Coronary artery (tissue), 2 donors: ENCODE measurements around the gene GRAMD4.

Experiments used
- DNase-seq: peaks from one replicate; pipeline ENCODE4 v3.0.0-alpha.2; 2017; ENCODE audit warnings: low spot score
- H3K27ac ChIP-seq, 2 donors: fragments of 200-600 bp; sonication (generic); one replicate each; pipeline ENCODE4 v1.5.1; 2016 to 2019
- H3K4me3 ChIP-seq: fragments of 200-600 bp; sonication (generic); 2 replicates; pipeline ENCODE4 v1.5.1; 2016; ENCODE audit warnings: mild to moderate bottlenecking, moderate library complexity
- TF ChIP-seq, protein P1 (sequence below): fragments of 200-600 bp; sonication (generic); IDR thresholded peaks from one replicate; pipeline ENCODE4 v1.5.1; 2019; ENCODE audit warnings: antibody characterized with exemption

The GRAMD4 gene

DNA sequence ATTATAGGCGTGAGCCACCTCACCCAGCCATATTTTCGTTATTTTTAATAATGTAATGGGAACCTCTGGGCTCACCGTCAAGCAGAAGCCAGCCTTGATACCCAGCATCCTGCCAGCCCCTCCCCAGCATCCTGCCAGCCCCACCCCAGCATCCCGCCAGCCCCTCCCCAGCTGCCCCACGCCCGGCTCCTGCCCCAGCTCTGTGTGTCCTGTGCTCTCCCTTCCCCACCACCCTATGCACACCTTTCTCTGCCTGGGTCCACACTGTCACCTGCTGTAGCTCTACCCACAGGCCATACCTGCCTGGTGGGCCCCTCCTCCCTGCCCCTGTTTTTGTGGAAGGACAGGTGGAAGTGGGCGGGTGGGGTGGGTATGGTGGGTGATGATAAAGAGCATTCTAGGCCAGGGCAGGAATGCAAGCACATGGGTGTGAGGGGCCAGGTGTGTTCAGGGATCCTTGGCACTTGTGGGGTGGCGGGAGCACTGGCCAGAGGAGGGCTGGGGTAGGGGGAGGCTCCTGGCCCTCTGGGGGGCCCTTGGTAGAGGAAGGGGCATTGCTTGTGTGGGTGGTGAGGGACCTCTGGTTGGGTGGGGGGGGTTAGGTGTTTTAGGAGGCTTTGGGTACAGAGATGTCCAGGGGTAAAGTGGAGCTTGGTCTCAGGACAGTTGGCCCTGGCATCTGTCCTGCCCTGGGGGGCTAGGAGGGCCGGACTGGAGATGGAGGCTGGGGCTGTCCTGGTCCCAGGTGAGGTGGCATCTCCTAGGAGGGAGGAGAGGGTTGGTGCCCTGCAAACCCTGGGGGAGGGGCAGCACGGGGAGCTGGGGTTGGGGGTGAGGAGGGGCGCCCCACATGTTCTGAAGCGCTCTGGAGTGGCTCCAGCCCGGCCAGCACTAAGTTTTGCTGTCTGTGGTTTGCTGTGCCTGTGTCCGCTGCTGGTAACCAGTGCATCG lies 25.9 kb upstream of the GRAMD4 start:
- TF ChIP-seq, protein P1, sequence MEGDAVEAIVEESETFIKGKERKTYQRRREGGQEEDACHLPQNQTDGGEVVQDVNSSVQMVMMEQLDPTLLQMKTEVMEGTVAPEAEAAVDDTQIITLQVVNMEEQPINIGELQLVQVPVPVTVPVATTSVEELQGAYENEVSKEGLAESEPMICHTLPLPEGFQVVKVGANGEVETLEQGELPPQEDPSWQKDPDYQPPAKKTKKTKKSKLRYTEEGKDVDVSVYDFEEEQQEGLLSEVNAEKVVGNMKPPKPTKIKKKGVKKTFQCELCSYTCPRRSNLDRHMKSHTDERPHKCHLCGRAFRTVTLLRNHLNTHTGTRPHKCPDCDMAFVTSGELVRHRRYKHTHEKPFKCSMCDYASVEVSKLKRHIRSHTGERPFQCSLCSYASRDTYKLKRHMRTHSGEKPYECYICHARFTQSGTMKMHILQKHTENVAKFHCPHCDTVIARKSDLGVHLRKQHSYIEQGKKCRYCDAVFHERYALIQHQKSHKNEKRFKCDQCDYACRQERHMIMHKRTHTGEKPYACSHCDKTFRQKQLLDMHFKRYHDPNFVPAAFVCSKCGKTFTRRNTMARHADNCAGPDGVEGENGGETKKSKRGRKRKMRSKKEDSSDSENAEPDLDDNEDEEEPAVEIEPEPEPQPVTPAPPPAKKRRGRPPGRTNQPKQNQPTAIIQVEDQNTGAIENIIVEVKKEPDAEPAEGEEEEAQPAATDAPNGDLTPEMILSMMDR, result no peak
- DNase-seq, result no peak
- Histone ChIP-seq H3K27ac (peak overlapping the region in 1 of 2 donors; percentile 66), H3K4me3 (no peak overlapping the region)

DNA sequence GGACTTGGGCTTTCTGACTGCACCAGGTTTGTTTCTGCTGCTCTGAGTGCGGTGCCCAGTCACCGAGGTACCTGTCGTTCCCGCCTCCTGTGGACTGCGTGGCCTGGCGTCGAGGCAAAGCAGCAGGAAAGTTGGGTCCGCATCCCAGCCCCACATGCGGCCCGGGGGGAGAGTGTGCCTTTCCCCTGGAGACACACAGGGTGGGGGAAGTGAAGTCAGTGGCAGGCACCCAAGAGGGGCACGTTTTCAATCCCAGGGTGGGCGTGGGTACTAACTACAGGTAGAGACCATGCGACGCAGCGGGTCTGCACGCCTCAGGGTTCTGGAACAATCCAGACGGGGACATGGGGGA lies 25.3 kb upstream of the GRAMD4 start:
- TF ChIP-seq, protein P1, result no peak
- no peak overlapping the region for H3K4me3 ChIP-seq
- H3K27ac ChIP-seq, result no peak overlapping the region

DNA sequence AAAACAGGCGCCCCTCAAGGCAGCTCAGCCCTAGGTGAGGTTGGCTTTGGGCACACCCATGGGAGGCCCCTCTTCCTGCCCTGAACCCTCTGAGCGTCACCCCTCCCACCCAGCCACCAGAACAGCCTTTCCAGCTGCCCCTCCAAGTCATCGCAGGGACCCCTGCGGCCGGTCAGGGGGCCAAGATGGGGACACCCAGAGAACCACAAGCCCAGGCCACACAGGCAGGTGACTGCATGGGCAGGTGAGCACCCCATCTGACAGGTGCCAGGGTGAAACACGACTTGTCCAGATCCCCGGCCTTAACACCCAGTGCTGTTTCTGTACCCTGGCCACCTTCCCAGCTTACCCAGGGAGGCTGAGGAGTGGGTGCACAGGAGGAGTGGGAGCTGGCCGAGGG lies 24.6 kb upstream of the GRAMD4 start:
- TF ChIP-seq, protein P1, result no peak
- no peak overlapping the region for H3K4me3 ChIP-seq
- DNase-seq, result no peak
- H3K27ac ChIP-seq, result peak overlapping the region in 1 of 2 donors; percentile 53

More for the DNA sequence above, 25.3 kb upstream of the GRAMD4 start:
- DNase-seq, result no peak

DNA sequence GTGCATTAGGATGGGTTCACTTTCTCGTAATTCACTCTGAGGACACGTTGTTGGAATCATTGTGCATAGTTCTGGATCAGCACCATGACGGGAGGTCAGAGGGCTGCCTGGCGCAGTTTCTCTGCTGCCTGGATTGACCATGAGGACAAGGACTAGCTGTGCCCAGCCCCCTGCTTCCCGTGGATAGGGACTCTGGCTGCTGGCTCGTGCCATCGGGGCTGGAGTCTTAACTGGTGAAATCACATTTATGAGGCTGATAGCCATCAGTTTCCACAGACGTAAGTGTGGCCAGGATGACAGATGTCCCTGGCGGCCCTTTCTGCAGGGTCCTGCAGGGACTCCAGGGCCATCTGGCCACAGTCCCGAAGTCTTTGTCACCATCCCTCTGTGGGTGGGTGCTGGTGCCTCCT lies 24.1 kb upstream of the GRAMD4 start:
- TF ChIP-seq, protein P1, result no peak
- DNase-seq, result no peak
- no peak overlapping the region for H3K4me3 ChIP-seq
- H3K27ac ChIP-seq, result peak overlapping the region in 1 of 2 donors; percentile 53

DNA sequence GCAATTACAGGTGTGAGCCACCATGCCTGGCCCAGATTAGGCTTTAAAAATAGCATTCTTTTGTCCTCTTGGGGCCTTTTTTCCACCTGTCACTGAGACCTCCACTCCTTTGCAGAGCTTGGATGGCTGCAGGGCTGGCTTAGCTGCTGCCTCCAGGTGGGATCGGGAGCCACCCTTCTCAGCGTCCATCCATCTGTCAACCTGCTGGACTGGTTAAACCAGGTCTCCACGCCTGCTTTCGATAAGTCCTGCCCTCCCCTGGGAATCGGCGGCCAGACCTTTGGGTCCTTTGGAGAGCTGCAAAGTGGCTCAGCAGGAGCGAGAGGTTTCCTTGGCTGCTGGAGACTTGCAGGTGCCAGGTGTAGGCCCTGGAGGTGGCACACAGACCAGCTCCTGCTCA lies 23.4 kb upstream of the GRAMD4 start:
- no peak overlapping the region for H3K4me3 ChIP-seq
- no peak for DNase-seq
- no peak overlapping the region for H3K27ac ChIP-seq
- TF ChIP-seq, protein P1, result no peak

DNA sequence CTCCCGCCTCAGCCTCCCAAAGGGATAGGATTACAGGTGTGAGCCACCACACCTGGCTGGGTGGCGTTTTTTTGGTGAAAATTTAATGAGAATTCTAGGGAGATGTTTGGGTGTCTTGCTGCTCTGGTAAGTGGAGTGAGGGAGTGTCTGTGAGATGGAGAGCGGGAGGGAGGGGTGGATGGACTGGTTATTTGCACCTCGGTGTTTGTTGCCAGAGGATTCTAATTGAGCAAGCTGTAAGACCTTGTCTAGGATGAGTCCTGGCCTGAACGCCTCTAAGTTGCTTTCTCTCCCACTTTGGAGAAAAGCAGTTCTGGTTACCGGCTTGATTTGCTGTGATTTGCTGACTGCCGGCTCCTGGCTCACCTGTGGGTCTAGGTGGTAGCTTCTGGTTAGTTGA lies 22.0 kb upstream of the GRAMD4 start:
- DNase-seq, result no peak
- H3K4me3 ChIP-seq, result no peak overlapping the region
- H3K27ac ChIP-seq, result peak overlapping the region in 1 of 2 donors; percentile 11
- TF ChIP-seq, protein P1, result no peak
